GM23248 (cell line): Measurements from ENCODE around the gene CEBPA. TPM values are rescaled to one million over a fixed set of nuclear protein-coding genes. Genes with fewer than 3 reads are reported as not detected.
"Not testable (repeated sequence)": the region's sequence is repeated elsewhere in the genome, so short reads cannot be mapped to it uniquely, and the experiment has no call there.

Experiments
- DNase-seq: peaks from one replicate; pipeline ENCODE4 v3.0.0-alpha.2; 2015
- H2AFZ ChIP-seq: fragments of 200-600 bp; sonication (generic); 2 replicates; pipeline ENCODE4 v1.6.1; 2016; ENCODE audit warnings: antibody characterized with exemption
- H3F3A ChIP-seq: fragments of 200-600 bp; sonication (generic); 2 replicates; pipeline ENCODE4 v1.6.1; 2016; ENCODE audit warnings: mild to moderate bottlenecking, antibody characterized with exemption, mixed run types; ENCODE audit not compliant: insufficient read depth
- H3K27ac ChIP-seq: fragments of 200-600 bp; sonication (generic); 2 replicates; pipeline ENCODE4 v1.5.1; 2016; ENCODE audit warnings: mild to moderate bottlenecking
- H3K27me3 ChIP-seq: fragments of 200-600 bp; sonication (generic); replicated peaks from 2 replicates; pipeline ENCODE4 v1.6.1; 2016; ENCODE audit warnings: mild to moderate bottlenecking; ENCODE audit not compliant: insufficient read depth
- H3K36me3 ChIP-seq: fragments of 200-600 bp; sonication (generic); 2 replicates; pipeline ENCODE4 v1.6.1; 2016; ENCODE audit warnings: low read depth, mild to moderate bottlenecking
- H3K4me1 ChIP-seq: fragments of 200-600 bp; sonication (generic); 2 replicates; pipeline ENCODE4 v1.6.1; 2016; ENCODE audit warnings: mild to moderate bottlenecking; ENCODE audit not compliant: insufficient read depth
- H3K4me2 ChIP-seq: fragments of 200-600 bp; sonication (generic); one replicate; pipeline ENCODE4 v1.6.1; 2016; ENCODE audit warnings: mild to moderate bottlenecking; ENCODE audit not compliant: unreplicated experiment
- H3K4me3 ChIP-seq: fragments of 200-600 bp; sonication (generic); 2 replicates; pipeline ENCODE4 v1.5.1; 2016; ENCODE audit warnings: mild to moderate bottlenecking
- H3K79me2 ChIP-seq: fragments of 200-600 bp; sonication (generic); 2 replicates; pipeline ENCODE4 v1.6.1; 2016; ENCODE audit warnings: mild to moderate bottlenecking; ENCODE audit not compliant: insufficient read depth
- H3K9ac ChIP-seq: fragments of 200-600 bp; sonication (generic); 2 replicates; pipeline ENCODE4 v1.6.1; 2016; ENCODE audit warnings: mild to moderate bottlenecking
- H3K9me2 ChIP-seq: fragments of 200-600 bp; sonication (generic); 2 replicates; pipeline ENCODE4 v1.6.1; 2016; ENCODE audit warnings: mixed run types, mild to moderate bottlenecking, moderate library complexity; ENCODE audit not compliant: insufficient read depth
- H3K9me3 ChIP-seq: fragments of 200-600 bp; sonication (generic); one replicate; pipeline ENCODE4 v1.6.1; 2017; ENCODE audit warnings: low read depth
- H4K20me1 ChIP-seq: fragments of 200-600 bp; sonication (generic); 2 replicates; pipeline ENCODE4 v1.6.0; 2016; ENCODE audit not compliant: insufficient read depth
- EZH2 ChIP-seq: fragments of 200-600 bp; sonication (generic); IDR thresholded peaks from 2 replicates; pipeline ENCODE4 v1.6.1; 2018; ENCODE audit warnings: antibody characterized with exemption, mild to moderate bottlenecking; ENCODE audit not compliant: insufficient read depth, poor library complexity, severe bottlenecking
- EZH2phosphoT487 ChIP-seq: fragments of 200-600 bp; sonication (generic); IDR thresholded peaks from 2 replicates; pipeline ENCODE4 v1.6.1; 2018; ENCODE audit warnings: antibody characterized with exemption, moderate library complexity, mild to moderate bottlenecking, low read depth; ENCODE audit not compliant: insufficient read depth
- WGBS, 2 experiments: methylation state at CpG; one replicate each; pipeline ENCODE4 v1.1.6; 2015 to 2017; ENCODE audit warnings: low lambda C conversion rate in 2 of 2, low coverage in 1 of 2; ENCODE audit errors: missing lambda C conversion rate in 2 of 2; 5-methylcytosine and 5-hydroxymethylcytosine counted together
- in situ Hi-C: fragments of 300-500 bp; cut with MboI; formaldehyde crosslinking; loops from 2 replicates; pipeline ENCODE4 v1.15.0; 2020
- polyA plus RNA-seq: library from polyadenylated mRNA; unstranded; fragments of >200 nt; fragmentation: Nextera tagmentation; extraction: Ambion mirVana; gene quantifications from 2 replicates; pipeline ENCODE4 v1.2.1, GENCODE V29; 2016
- total RNA-seq: library from RNA; depleted of rRNA; stranded (reverse); fragments of >200 nt; shearing (Covaris generic); gene quantifications from 2 replicates; pipeline ENCODE4 v1.2.3, GENCODE V29; 2014

CEBPA gene
- total and polyA plus RNA-seq, 2 experiments from 2014 or later: 0.22 TPM; not detected in 1

DNA sequence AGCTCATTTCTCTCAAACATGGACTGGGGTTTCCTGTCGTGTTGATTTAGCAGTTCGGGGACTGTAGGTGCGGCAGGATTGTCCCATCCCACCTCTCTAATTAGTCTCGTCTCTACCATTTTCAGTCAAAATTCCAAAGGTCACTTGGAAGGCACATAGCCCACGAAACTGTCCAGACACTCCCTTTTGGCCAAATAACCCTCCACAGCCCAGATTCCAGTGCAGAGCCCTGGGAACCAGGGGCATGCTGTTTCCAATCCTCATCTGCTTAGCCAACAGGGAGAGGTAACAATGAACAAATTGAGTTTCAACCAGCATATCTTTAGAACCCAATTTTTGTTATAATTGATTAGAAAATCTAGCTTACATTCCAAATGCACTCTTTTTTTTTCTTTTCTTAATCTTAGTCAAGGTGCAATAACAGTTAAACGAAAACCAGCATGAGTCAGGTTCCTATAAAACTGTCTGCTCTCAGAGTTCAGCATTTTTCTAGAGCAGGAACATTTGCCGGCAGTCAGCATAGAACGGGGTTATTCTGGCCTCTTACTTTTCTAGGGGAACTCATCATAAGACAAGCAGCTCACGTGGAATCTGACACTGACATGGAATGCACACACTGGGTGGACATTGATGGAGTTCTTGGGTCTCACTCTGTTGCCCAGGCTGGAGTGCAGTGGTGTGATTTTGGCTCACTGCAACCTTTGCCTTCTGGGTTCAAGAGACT is 14.4 kb upstream of the CEBPA start:
- no peaks in the 10 kb centered on the region for H3K9me3 ChIP-seq
- H3K9me2 ChIP-seq: no peaks in the 10 kb centered on the region
- no peak overlapping the region for H3K4me2 ChIP-seq
- no peaks in the 10 kb centered on the region for H3K36me3 ChIP-seq
- no peaks in the 10 kb centered on the region for H3K4me1 ChIP-seq
- H3K79me2 ChIP-seq: no peaks in the 10 kb centered on the region
- no peak overlapping the region for H3K9ac ChIP-seq
- no peak for TF ChIP-seq EZH2
- TF ChIP-seq EZH2phosphoT487: no peak
- H3K27ac ChIP-seq: no peak overlapping the region
- no peak overlapping the region for H3K4me3 ChIP-seq
- H4K20me1 ChIP-seq: no peaks in the 10 kb centered on the region
- in situ Hi-C loops: no loop called here
- no peak for DNase-seq
- 52 to 54% methylated on average over 9 of the region's 9 CpGs for WGBS, 2 experiments
- H3K27me3 ChIP-seq: peaks cover 10% of the 10 kb centered on the region
- no peak overlapping the region for H2AFZ ChIP-seq
- no peaks in the 10 kb centered on the region for H3F3A ChIP-seq

DNA sequence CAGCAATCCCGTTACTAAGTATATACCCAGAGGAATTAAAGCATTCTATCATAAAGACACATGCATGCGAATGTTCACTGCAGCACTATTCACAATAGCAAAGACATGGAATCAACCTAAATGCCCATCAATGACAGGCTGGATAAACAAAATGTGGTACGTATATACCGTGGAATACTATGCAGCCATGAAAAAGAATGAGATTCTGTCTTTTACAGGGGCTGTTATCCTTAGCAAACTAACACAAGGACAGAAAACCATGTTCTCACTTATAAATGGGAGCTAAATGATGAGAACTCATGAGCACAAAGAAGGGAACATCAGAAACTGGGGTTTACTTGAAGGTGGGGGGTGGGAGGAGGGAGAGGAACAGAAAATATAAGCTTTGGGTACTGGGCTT is 10.5 kb upstream of the CEBPA start:
- H3K36me3 ChIP-seq, H3F3A ChIP-seq, DNase-seq, H3K9me2 ChIP-seq, H3K9ac ChIP-seq, H3K4me2 ChIP-seq, H3K9me3 ChIP-seq, H4K20me1 ChIP-seq, H3K79me2 ChIP-seq, H2AFZ ChIP-seq, in situ Hi-C loops, H3K27ac ChIP-seq, H3K4me1 ChIP-seq, H3K27me3 ChIP-seq, H3K4me3 ChIP-seq: not testable (repeated sequence)
- 58 to 63% methylated on average over 4 of the region's 4 CpGs for WGBS, 2 experiments

DNA sequence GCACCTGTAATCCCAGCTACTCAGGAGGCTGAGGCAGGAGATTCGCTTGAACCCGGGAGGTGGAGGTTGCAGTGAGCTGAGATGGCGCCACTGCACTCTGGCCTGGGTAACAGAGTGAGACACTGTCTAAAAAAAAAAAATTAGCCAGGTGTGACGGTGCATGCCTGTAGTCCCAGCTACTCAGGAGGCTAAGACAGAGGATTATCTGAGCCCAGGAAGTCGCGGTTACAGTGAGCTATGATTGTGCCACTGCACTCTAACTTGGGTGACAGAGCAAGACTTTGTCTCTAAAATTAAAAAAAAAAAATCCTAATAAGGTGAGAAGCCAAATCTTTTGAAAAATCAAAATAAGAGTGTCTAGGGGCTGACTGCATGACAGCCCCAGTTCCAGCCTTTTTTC is 9.7 kb upstream of the CEBPA start:
- Histone ChIP-seq H3K9me3 (no peaks in the 10 kb centered on the region), H3K27me3 (peaks cover 10% of the 10 kb centered on the region), H3K27ac (no peak overlapping the region), H3K9ac (no peak overlapping the region), H3K4me2 (no peak overlapping the region), H3K36me3 (no peaks in the 10 kb centered on the region), H3K4me3 (no peak overlapping the region), H3F3A (no peaks in the 10 kb centered on the region), H2AFZ (no peak overlapping the region), H3K4me1 (no peaks in the 10 kb centered on the region), H4K20me1 (no peaks in the 10 kb centered on the region), H3K79me2 (no peaks in the 10 kb centered on the region), H3K9me2 (no peaks in the 10 kb centered on the region)
- in situ Hi-C loops: no loop called here
- WGBS, 2 experiments: 91 to 93% methylated on average over 6 of the region's 6 CpGs
- DNase-seq: no peak
- TF ChIP-seq EZH2 (no peak), EZH2phosphoT487 (no peak)

DNA sequence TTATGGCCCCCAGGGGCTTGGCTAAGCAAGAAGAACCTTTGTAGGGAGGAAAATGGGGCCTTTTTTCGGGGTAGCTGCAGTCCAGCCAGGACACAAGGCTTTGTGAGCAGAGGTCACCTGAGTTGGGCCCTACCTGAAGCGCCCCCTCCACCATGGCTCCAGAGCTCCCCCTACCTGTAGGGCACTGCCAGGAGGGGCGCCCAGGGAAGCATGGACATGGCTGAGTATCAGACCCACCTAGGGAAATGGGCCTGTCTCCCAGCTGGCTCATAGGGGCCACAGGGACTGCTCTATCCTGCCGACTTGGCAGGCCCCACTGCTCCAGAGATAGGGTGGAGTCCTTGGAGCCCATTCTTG is 9.0 kb upstream of the CEBPA start:
- Histone ChIP-seq H3K36me3 (no peaks in the 10 kb centered on the region), H3K9me3 (no peaks in the 10 kb centered on the region), H3F3A (no peaks in the 10 kb centered on the region), H3K4me1 (no peaks in the 10 kb centered on the region), H3K4me2 (no peak overlapping the region), H3K4me3 (no peak overlapping the region), H3K27me3 (peaks cover 11% of the 10 kb centered on the region), H3K9me2 (no peaks in the 10 kb centered on the region), H2AFZ (no peak overlapping the region), H4K20me1 (no peaks in the 10 kb centered on the region), H3K27ac (no peak overlapping the region), H3K9ac (no peak overlapping the region), H3K79me2 (no peaks in the 10 kb centered on the region)
- TF ChIP-seq EZH2 (no peak), EZH2phosphoT487 (no peak)
- WGBS, 2 experiments: 68 to 83% methylated on average over 4 of the region's 4 CpGs
- in situ Hi-C loops: no loop called here
- no peak for DNase-seq
